Panc1 (cell line): ENCODE results near the gene ASXL3. TPM values are rescaled to one million over a fixed set of nuclear protein-coding genes. Genes with fewer than 3 reads are reported as not detected.

Source experiments
- ATAC-seq: fragments of 200-7000 bp; cut with Tn5 transposase; 2 replicates; pipeline ENCODE4 v1.9.1; 2020; ENCODE audit warnings: mild to moderate bottlenecking, moderate library complexity
- BruUV-seq: library from RNA; stranded (reverse); fragments of 400-500 nt; replicated peaks from 2 replicates; lab custom pipeline; 2021; lab: Mats Ljungman, UMichigan
- CTCF ChIA-PET: fragments of 300-600 bp; sonication (Branson Sonifier 250); formaldehyde crosslinking; loops from one replicate; lab custom pipeline; 2022; ENCODE audit warnings: antibody characterized with exemption; lab: Charles Lee
- POLR2A ChIA-PET: fragments of 300-600 bp; sonication (Branson Sonifier 250); formaldehyde crosslinking; loops from one replicate; lab custom pipeline; 2022; ENCODE audit warnings: antibody characterized with exemption; lab: Charles Lee
- DNase-seq: peaks from one replicate; pipeline ENCODE4 v3.0.0-alpha.2; 2010; ENCODE audit warnings: low read depth, low spot score
- H3K27ac ChIP-seq: 2 replicates; pipeline ENCODE4 v1.5.1; 2011; ENCODE audit warnings: mild to moderate bottlenecking, low read length, inconsistent platforms
- H3K27me3 ChIP-seq: fragments of 200-500 bp; sonication (Bioruptor generic); 2 replicates; pipeline ENCODE4 v1.6.0; 2014; ENCODE audit warnings: low read length, inconsistent platforms; ENCODE audit not compliant: control insufficient read depth, insufficient read depth
- H3K36me3 ChIP-seq: fragments of 200-500 bp; sonication (Bioruptor generic); 2 replicates; pipeline ENCODE4 v1.5.1; 2014; ENCODE audit warnings: inconsistent platforms, mild to moderate bottlenecking, low read length, moderate library complexity; ENCODE audit not compliant: control insufficient read depth, insufficient read depth
- H3K4me1 ChIP-seq: 2 replicates; pipeline ENCODE4 v1.5.1; 2011; ENCODE audit warnings: inconsistent platforms, mild to moderate bottlenecking, low read length, moderate library complexity; ENCODE audit not compliant: control insufficient read depth, insufficient read depth
- H3K4me3 ChIP-seq, 2 experiments: 2 replicates each; pipeline ENCODE4 v1.5.1; 2011 to 2012; ENCODE audit warnings: low read depth in 2 of 2, low read length in 2 of 2, mild to moderate bottlenecking in 2 of 2, inconsistent platforms in 1 of 2, moderate library complexity in 1 of 2
- H3K9me3 ChIP-seq: fragments of 200-500 bp; sonication (Bioruptor generic); 2 replicates; pipeline ENCODE4 v1.5.1; 2014; ENCODE audit warnings: low read depth, mild to moderate bottlenecking, inconsistent platforms, low read length, moderate library complexity; ENCODE audit not compliant: control insufficient read depth, insufficient read depth
- CTCF ChIP-seq: fragments of 450-650 bp; IDR thresholded peaks from 2 replicates; pipeline ENCODE4 v1.5.1; 2017; ENCODE audit warnings: mild to moderate bottlenecking
- POLR2AphosphoS5 ChIP-seq: IDR thresholded peaks from 2 replicates; pipeline ENCODE4 v1.6.1; 2012; ENCODE audit warnings: mild to moderate bottlenecking, low read depth, low read length, moderate library complexity
- REST ChIP-seq, 2 experiments: IDR thresholded peaks; 2 replicates each; pipeline ENCODE4 v1.6.1; 2011 to 2012; ENCODE audit warnings: low read depth in 2 of 2, control low read depth in 1 of 2, low read length in 1 of 2, mild to moderate bottlenecking in 1 of 2, moderate library complexity in 1 of 2; ENCODE audit not compliant: insufficient read depth in 1 of 2
- SIN3A ChIP-seq: IDR thresholded peaks from 2 replicates; pipeline ENCODE4 v1.6.1; 2012; ENCODE audit warnings: low read depth, mild to moderate bottlenecking, low read length, moderate library complexity, borderline replicate concordance; ENCODE audit not compliant: insufficient read depth
- TCF7L2 ChIP-seq: IDR thresholded peaks from 2 replicates; pipeline ENCODE4 v1.6.1; 2011; ENCODE audit warnings: mild to moderate bottlenecking, low read depth, low read length, inconsistent platforms
- in situ Hi-C: cut with HindIII; loops from 2 replicates; pipeline ENCODE4 v1.10.0; 2016; ENCODE audit warnings: low sequenced_read_pairs, low pct_unique_long_range_greater_than_20kb
- intact Hi-C: fragments of 100-400 bp; cut with micrococcal nuclease; formaldehyde crosslinking; loops from one replicate; pipeline ENCODE4 v1.10.0; 2022; ENCODE audit not compliant: unreplicated experiment
- total RNA-seq: library from RNA; stranded (reverse); gene quantifications from one replicate; pipeline ENCODE4 v1.2.1, GENCODE V29; 2021; ENCODE audit not compliant: unreplicated experiment

The ASXL3 gene
- total RNA-seq, 1 experiment from 2014 or later, result 0.74 TPM

- H3K27ac ChIP-seq, result no peak overlapping the region
- ChIA-PET POLR2A (no interaction called here), CTCF (no interaction called here)
- DNase-seq, result no peak
- intact Hi-C loops, result no loop called here
- H3K27me3 ChIP-seq, result no peaks in the 10 kb centered on the region
- no peak for ATAC-seq
- H3K9me3 ChIP-seq, result no peaks in the 10 kb centered on the region; the same call in 1 of the 2 replicates
- in situ Hi-C loops, result no loop called here
- BruUV-seq, result no TSS peak
- H3K36me3 ChIP-seq, result no peaks in the 10 kb centered on the region
- TF ChIP-seq POLR2AphosphoS5 (no peak), CTCF (no peak), TCF7L2 (no peak), REST (IDR thresholded peaks at IDR 0.05; ENCODE audit: insufficient read depth in 1 of 2, low read depth in 2 of 2, low read length in 1 of 2) (no peak), SIN3A (no peak)
- no peaks in the 10 kb centered on the region for H3K4me1 ChIP-seq
- H3K4me3 ChIP-seq, result no peak overlapping the region
Observed at GRCh38 chr18:33781429-33781828, 203.4 kb downstream of the ASXL3 start.

Other genes with a start within 250 kb of the ASXL3 start
- gene CCDC178, start 137.5 kb upstream of the ASXL3 start, total RNA-seq, result not detected